ENCODE data around the gene GAA. TPM values are rescaled to one million over a fixed set of nuclear protein-coding genes. Genes with fewer than 3 reads are reported as not detected.

GAA gene
- polyA plus RNA-seq, 1 of the 3 experiments (the other 2 are of a cell fraction), result 27.3 TPM

DNA sequence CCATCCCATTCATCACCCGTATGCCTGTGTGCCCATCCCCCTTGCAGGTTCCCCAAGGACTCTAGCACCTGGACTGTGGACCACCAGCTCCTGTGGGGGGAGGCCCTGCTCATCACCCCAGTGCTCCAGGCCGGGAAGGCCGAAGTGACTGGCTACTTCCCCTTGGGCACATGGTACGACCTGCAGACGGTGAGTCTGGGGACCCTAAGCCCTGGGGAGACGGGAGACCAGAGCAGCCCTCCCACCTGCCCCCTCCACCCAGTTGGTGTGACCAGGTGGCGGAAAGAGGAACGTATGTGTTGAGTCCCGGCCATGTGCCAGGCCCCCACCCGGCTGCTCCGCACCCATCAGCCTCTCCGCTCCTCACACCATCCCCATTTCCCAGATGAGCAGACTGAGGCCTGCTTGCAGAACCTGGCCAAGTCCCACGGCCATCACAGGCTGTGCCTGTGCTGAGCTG, 15.6 kb downstream of the GAA start:
- Histone ChIP-seq H2AFZ (ENCODE audit: low read depth) (no peak overlapping the region), H3K4me1 (ENCODE audit: control insufficient read depth in 1 of 2, insufficient read depth in 2 of 2, low read depth in 1 of 2, low read length in 1 of 2) (no peaks in the 10 kb centered on the region), H3K36me3 (replicated peaks in 1 of 2; ENCODE audit: control insufficient read depth in 1 of 2, insufficient read depth in 2 of 2, low read length in 1 of 2) (peaks cover 0 to 5% of the 10 kb centered on the region in 2 experiments), H3F3A (replicated peaks; ENCODE audit: insufficient read depth) (peaks cover 10% of the 10 kb centered on the region), H3K79me2 (ENCODE audit: insufficient read depth) (no peaks in the 10 kb centered on the region), H3K9ac (no peak overlapping the region), H3K4me2 (no peak overlapping the region), H3K9me2 (no peaks in the 10 kb centered on the region), H3K27ac (ENCODE audit: low read depth in 2 of 2, low read length in 1 of 2) (no peak overlapping the region), H4K20me1 (ENCODE audit: insufficient read depth) (no peaks in the 10 kb centered on the region), H3K27me3 (ENCODE audit: insufficient read depth) (no peaks in the 10 kb centered on the region), H3K4me3 (ENCODE audit: low read depth in 2 of 2, low read length in 1 of 2) (no peak overlapping the region), H3K9me3 (no peaks in the 10 kb centered on the region)
- peak; percentile 43 for DNase-seq
- POLR2A ChIA-PET, result no interaction called here
- TF ChIP-seq, protein P1, sequence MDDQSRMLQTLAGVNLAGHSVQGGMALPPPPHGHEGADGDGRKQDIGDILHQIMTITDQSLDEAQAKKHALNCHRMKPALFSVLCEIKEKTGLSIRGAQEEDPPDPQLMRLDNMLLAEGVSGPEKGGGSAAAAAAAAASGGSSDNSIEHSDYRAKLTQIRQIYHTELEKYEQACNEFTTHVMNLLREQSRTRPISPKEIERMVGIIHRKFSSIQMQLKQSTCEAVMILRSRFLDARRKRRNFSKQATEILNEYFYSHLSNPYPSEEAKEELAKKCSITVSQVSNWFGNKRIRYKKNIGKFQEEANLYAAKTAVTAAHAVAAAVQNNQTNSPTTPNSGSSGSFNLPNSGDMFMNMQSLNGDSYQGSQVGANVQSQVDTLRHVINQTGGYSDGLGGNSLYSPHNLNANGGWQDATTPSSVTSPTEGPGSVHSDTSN (IDR thresholded peaks at IDR 0.05), result no peak
- no peak for TF ChIP-seq JUND (IDR thresholded peaks at IDR 0.05)
- CTCF ChIA-PET, result interaction anchor here (2.0 to 5.8 kb wide), 2 partner anchors 16 to 33 kb away, joined by 7 to 37 read pairs; partner anchors contain the start of gene GAA
- 96% methylated on average over 12 of the region's 13 CpGs for WGBS (ENCODE audit: low lambda C conversion rate)

DNA sequence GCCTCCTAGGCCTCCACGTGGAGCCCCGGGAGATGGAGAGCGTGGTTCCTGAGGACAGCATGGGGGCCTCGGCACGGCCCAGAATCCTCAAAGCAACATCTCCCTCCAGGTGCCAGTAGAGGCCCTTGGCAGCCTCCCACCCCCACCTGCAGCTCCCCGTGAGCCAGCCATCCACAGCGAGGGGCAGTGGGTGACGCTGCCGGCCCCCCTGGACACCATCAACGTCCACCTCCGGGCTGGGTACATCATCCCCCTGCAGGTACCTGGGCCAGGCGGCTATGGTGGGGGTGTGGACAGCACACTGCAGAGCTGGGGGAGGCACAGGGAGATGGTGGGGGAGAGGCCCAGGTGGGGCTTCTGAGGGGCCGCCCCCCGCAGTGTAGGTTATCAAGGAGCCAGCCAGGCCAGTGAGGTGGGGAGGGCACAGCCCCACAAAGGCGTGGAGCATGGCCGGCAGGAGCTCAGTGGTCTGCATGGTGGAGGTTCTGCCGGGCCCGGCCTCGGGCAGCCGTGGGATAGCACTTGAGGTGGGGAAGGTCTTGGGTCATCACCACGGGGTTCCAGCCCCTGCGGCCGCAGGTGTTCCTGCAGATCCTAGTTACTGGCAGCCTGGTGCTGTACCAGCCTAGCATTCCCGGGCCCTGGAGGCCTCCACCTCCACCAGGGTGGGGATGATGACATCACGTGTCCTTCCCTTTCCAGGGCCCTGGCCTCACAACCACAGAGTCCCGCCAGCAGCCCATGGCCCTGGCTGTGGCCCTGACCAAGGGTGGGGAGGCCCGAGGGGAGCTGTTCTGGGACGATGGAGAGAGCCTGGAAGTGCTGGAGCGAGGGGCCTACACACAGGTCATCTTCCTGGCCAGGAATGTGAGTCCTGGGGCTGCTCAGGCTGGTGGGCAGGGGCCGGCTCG, 16.4 kb downstream of the GAA start:
- H3K27me3 ChIP-seq (ENCODE audit: insufficient read depth), result no peaks in the 10 kb centered on the region
- CTCF ChIA-PET, result interaction anchor here (1.3 to 5.8 kb wide), 3 partner anchors 16 to 109 kb away, joined by 3 to 37 read pairs (median 3); partner anchors contain the start of gene GAA
- H3K27ac ChIP-seq (ENCODE audit: low read depth in 2 of 2, low read length in 1 of 2), result no peak overlapping the region
- peaks cover 0 to 5% of the 10 kb centered on the region in 2 experiments for H3K36me3 ChIP-seq (replicated peaks in 1 of 2; ENCODE audit: control insufficient read depth in 1 of 2, insufficient read depth in 2 of 2, low read length in 1 of 2)
- WGBS (ENCODE audit: low lambda C conversion rate), result 93% methylated on average over 27 of the region's 31 CpGs
- H2AFZ ChIP-seq (ENCODE audit: low read depth), result no peak overlapping the region
- no peaks in the 10 kb centered on the region for H3K9me3 ChIP-seq
- no peaks in the 10 kb centered on the region for H3K79me2 ChIP-seq (ENCODE audit: insufficient read depth)
- TF ChIP-seq FOXM1 (IDR thresholded peaks at IDR 0.05; ENCODE audit: low read depth), result no peak
- no peak for TF ChIP-seq TAF1 (IDR thresholded peaks at IDR 0.05; ENCODE audit: borderline replicate concordance, low read depth, low read length)
- TF ChIP-seq YY1 (IDR thresholded peaks at IDR 0.05; ENCODE audit: low read depth), result no peak
- no peak for TF ChIP-seq GABPA (IDR thresholded peaks at IDR 0.05; ENCODE audit: low read depth)
- TF ChIP-seq, protein P2, sequence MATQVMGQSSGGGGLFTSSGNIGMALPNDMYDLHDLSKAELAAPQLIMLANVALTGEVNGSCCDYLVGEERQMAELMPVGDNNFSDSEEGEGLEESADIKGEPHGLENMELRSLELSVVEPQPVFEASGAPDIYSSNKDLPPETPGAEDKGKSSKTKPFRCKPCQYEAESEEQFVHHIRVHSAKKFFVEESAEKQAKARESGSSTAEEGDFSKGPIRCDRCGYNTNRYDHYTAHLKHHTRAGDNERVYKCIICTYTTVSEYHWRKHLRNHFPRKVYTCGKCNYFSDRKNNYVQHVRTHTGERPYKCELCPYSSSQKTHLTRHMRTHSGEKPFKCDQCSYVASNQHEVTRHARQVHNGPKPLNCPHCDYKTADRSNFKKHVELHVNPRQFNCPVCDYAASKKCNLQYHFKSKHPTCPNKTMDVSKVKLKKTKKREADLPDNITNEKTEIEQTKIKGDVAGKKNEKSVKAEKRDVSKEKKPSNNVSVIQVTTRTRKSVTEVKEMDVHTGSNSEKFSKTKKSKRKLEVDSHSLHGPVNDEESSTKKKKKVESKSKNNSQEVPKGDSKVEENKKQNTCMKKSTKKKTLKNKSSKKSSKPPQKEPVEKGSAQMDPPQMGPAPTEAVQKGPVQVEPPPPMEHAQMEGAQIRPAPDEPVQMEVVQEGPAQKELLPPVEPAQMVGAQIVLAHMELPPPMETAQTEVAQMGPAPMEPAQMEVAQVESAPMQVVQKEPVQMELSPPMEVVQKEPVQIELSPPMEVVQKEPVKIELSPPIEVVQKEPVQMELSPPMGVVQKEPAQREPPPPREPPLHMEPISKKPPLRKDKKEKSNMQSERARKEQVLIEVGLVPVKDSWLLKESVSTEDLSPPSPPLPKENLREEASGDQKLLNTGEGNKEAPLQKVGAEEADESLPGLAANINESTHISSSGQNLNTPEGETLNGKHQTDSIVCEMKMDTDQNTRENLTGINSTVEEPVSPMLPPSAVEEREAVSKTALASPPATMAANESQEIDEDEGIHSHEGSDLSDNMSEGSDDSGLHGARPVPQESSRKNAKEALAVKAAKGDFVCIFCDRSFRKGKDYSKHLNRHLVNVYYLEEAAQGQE (IDR thresholded peaks at IDR 0.05; ENCODE audit: low read depth, low read length), result no peak
- TF ChIP-seq MEF2A (IDR thresholded peaks at IDR 0.05; ENCODE audit: borderline replicate concordance, low read depth), result no peak
- no peak for TF ChIP-seq CHD2 (IDR thresholded peaks at IDR 0.05; ENCODE audit: low read length, partially characterized antibody)
- TF ChIP-seq, protein P3, sequence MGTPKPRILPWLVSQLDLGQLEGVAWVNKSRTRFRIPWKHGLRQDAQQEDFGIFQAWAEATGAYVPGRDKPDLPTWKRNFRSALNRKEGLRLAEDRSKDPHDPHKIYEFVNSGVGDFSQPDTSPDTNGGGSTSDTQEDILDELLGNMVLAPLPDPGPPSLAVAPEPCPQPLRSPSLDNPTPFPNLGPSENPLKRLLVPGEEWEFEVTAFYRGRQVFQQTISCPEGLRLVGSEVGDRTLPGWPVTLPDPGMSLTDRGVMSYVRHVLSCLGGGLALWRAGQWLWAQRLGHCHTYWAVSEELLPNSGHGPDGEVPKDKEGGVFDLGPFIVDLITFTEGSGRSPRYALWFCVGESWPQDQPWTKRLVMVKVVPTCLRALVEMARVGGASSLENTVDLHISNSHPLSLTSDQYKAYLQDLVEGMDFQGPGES (IDR thresholded peaks at IDR 0.05; ENCODE audit: low read depth, low read length), result no peak
- no peak for TF ChIP-seq POLR2AphosphoS5 (IDR thresholded peaks at IDR 0.05; ENCODE audit: low read depth, low read length)
- TF ChIP-seq, protein P4, sequence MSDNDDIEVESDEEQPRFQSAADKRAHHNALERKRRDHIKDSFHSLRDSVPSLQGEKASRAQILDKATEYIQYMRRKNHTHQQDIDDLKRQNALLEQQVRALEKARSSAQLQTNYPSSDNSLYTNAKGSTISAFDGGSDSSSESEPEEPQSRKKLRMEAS (IDR thresholded peaks at IDR 0.05; ENCODE audit: low read depth), result no peak
- no peak for TF ChIP-seq TCF12 (IDR thresholded peaks at IDR 0.05)
- no peak for TF ChIP-seq TEAD4 (IDR thresholded peaks at IDR 0.05; ENCODE audit: borderline replicate concordance, insufficient read depth)
- TF ChIP-seq NFIC (IDR thresholded peaks at IDR 0.05; ENCODE audit: borderline replicate concordance), result no peak
- no peaks in the 10 kb centered on the region for H4K20me1 ChIP-seq (ENCODE audit: insufficient read depth)
- no peak overlapping the region for H3K4me2 ChIP-seq
- peak; percentile 44 for DNase-seq
- H3K4me1 ChIP-seq (ENCODE audit: control insufficient read depth in 1 of 2, insufficient read depth in 2 of 2, low read depth in 1 of 2, low read length in 1 of 2), result no peaks in the 10 kb centered on the region
- peaks cover 10% of the 10 kb centered on the region for H3F3A ChIP-seq (replicated peaks; ENCODE audit: insufficient read depth)
- H3K4me3 ChIP-seq (ENCODE audit: low read depth in 2 of 2, low read length in 1 of 2), result no peak overlapping the region
- no peaks in the 10 kb centered on the region for H3K9me2 ChIP-seq
- POLR2A ChIA-PET, result no interaction called here
- H3K9ac ChIP-seq, result no peak overlapping the region
